ENCODE data around the gene TMEM92. TPM values are rescaled to one million over a fixed set of nuclear protein-coding genes. Genes with fewer than 3 reads are reported as not detected.

The TMEM92 gene
- total and polyA plus RNA-seq, 12 donors, result 0.06 to 0.13 TPM; not detected in 10

DNA sequence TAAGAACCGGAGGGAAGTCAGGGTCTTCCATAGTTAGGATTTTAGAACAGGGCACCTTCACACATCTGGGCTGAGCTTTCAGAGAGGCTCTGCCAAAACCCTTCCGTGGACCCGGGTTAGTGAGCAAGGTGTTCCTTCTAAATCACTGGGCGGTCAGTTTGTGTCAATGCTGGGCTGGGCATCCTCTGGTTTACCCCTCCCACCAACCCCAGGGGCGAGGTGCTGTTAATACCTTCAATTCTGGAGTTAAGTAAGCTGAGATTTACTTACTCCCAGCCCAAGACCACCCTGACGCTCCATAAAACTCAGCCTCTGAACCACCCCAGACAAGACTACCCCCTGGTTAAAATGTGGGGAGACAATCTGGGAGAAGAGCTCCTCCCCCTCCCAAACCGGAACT lies 1.0 kb downstream of the TMEM92 start:
- Histone ChIP-seq H3K9me3 (replicated peaks in 1 of 3) (no peaks in the 10 kb centered on the region), H3K27ac (no peak overlapping the region), H3K4me1 (replicated peaks in 1 of 2) (no peaks in the 10 kb centered on the region), H3K27me3 (peaks cover 17% of the 10 kb centered on the region), H3K4me3 (no peak overlapping the region), H3K36me3 (replicated peaks in 1 of 2) (no peaks in the 10 kb centered on the region)
- TF ChIP-seq, protein P1, sequence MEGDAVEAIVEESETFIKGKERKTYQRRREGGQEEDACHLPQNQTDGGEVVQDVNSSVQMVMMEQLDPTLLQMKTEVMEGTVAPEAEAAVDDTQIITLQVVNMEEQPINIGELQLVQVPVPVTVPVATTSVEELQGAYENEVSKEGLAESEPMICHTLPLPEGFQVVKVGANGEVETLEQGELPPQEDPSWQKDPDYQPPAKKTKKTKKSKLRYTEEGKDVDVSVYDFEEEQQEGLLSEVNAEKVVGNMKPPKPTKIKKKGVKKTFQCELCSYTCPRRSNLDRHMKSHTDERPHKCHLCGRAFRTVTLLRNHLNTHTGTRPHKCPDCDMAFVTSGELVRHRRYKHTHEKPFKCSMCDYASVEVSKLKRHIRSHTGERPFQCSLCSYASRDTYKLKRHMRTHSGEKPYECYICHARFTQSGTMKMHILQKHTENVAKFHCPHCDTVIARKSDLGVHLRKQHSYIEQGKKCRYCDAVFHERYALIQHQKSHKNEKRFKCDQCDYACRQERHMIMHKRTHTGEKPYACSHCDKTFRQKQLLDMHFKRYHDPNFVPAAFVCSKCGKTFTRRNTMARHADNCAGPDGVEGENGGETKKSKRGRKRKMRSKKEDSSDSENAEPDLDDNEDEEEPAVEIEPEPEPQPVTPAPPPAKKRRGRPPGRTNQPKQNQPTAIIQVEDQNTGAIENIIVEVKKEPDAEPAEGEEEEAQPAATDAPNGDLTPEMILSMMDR (IDR thresholded peaks at IDR 0.05), result no peak
- no peak for TF ChIP-seq POLR2A (IDR thresholded peaks at IDR 0.05)
- DNase-seq, result no peak
- 48 to 64% (median 61%) methylated on average over 6 to 7 of the region's 7 CpGs for WGBS, 4 donors
- intact Hi-C loops (cut with DNase I), result no loop called here

DNA sequence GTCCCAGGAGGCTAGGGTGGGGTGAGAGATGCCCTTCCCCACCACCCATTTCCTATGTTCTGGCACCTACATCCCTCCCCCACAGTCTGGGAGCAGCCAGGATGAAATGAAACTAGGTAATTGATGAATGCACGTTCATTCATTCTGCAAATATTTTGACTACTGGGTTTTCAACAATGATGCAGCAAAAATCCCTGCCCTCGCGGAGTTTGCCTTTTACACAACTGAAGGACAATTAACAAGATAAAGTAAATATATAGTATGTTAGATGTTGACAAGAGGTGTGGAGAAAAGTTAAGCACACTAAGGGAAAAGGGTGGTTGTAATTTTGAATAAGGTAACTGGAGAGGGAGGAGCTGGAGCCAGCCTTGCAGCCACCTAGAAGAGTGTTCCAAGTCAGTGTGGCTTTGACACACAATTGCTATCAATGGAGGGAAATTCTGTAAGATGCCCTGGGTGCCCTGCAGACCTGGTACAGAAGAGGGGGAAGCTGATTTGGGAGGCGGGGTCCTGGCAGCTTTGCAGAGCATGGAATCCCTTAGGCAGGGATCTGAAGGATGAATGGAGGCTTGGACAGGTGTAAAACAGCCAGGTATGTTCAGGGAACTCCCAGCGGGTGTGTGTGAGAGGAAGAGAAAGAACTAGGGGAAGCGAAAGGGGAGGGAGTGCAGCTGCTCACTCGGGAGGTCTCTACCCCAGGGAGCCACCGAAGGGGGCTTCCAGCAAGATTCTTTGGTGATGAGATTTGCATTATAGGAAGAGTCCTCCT lies 2.5 kb downstream of the TMEM92 start:
- WGBS, 4 donors, result 35 to 46% (median 37%) methylated on average over 8 of the region's 8 CpGs
- Histone ChIP-seq H3K27me3 (peaks cover 17% of the 10 kb centered on the region), H3K4me1 (replicated peaks in 1 of 2) (no peaks in the 10 kb centered on the region), H3K4me3 (no peak overlapping the region), H3K27ac (no peak overlapping the region), H3K9me3 (replicated peaks in 1 of 3) (no peaks in the 10 kb centered on the region), H3K36me3 (replicated peaks in 1 of 2) (no peaks in the 10 kb centered on the region)
- TF ChIP-seq, protein P1 (IDR thresholded peaks at IDR 0.05), result no peak
- no peak for TF ChIP-seq POLR2A (IDR thresholded peaks at IDR 0.05)
- no peak for DNase-seq
- intact Hi-C loops (cut with DNase I), result no loop called here

DNA sequence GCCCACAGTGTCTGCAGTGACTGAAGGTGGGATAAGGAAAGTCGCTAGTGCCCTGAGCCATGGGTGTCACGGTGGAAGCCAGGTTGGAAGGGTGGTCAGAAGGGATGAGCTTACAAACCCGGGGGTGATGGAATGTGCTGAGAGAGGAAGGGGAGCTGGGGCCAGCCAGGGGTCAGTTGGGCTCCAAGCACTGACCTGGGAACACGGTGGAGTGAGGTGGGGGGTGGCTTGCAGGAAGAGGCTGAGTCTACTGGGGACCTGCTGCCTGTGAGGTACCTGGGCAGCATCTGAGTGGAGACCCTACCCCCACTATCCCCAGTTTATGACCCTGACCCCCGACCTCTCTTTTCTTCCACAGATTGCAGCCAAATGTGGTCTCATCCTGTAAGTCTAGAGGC lies 3.1 kb downstream of the TMEM92 start:
- Histone ChIP-seq H3K4me1 (replicated peaks in 1 of 2) (no peaks in the 10 kb centered on the region), H3K9me3 (replicated peaks in 1 of 3) (no peaks in the 10 kb centered on the region), H3K27ac (no peak overlapping the region), H3K4me3 (no peak overlapping the region), H3K27me3 (peaks cover 17% of the 10 kb centered on the region), H3K36me3 (replicated peaks in 1 of 2) (no peaks in the 10 kb centered on the region)
- no peak for DNase-seq
- intact Hi-C loops (cut with DNase I), result no loop called here
- 37 to 50% (median 49%) methylated on average over 3 to 5 of the region's 5 CpGs for WGBS, 4 donors
- no peak for TF ChIP-seq POLR2A (IDR thresholded peaks at IDR 0.05)
- TF ChIP-seq, protein P1 (IDR thresholded peaks at IDR 0.05), result no peak

DNA sequence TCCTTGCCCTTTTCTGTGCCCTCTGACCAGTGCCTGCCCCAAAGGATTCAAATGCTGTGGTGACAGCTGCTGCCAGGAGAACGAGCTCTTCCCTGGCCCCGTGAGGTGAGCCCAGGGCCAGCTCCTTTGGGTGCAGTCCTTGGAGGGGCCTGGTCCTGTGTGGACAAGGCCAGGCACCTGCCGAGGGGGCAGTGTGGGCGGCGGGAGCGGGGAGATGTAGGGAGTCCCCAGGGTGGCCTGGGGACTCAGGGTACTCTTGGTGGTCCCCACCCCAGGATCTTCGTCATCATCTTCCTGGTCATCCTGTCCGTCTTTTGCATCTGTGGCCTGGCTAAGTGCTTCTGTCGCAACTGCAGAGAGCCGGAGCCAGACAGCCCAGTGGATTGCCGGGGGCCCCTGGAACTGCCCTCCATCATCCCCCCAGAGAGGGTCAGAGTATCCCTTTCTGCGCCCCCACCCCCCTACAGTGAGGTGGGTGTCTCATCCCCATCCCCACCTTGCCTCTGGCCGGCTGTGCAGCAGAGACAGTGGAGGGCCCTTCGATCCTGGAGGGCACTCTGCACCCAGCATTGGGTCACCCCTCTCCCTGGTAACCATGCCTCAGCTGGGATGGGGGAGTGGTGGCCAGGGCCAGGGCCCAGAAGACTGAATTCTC lies 4.4 kb downstream of the TMEM92 start:
- intact Hi-C loops (cut with DNase I), result no loop called here
- Histone ChIP-seq H3K27me3 (peaks cover 17% of the 10 kb centered on the region), H3K4me1 (replicated peaks in 1 of 2) (no peaks in the 10 kb centered on the region), H3K27ac (no peak overlapping the region), H3K36me3 (replicated peaks in 1 of 2) (no peaks in the 10 kb centered on the region), H3K4me3 (no peak overlapping the region), H3K9me3 (replicated peaks in 1 of 3) (no peaks in the 10 kb centered on the region)
- TF ChIP-seq, protein P1 (IDR thresholded peaks at IDR 0.05), result no peak
- TF ChIP-seq POLR2A (IDR thresholded peaks at IDR 0.05), result no peak
- 83 to 87% (median 86%) methylated on average over 5 to 14 of the region's 14 CpGs for WGBS, 4 donors
- no peak for DNase-seq

Data from adrenal gland (tissue), 12 donors.